Measurements from ENCODE around the gene RNU7-1. TPM values are rescaled to one million over a fixed set of nuclear protein-coding genes. Genes with fewer than 3 reads are reported as not detected.
A peak's percentile ranks its signal among the peaks of the same experiment; 100 is the strongest.

RNU7-1 gene
- total and polyA plus RNA-seq, 2 donors (not counting 1 experiment from before 2014, with no cell fraction given), result not detected

- WGBS (ENCODE audit: insufficient coverage), result under 1% methylated on average over 29 of the region's 66 CpGs
- H3K27ac ChIP-seq (ENCODE audit: low read length in 2 of 2), result peak within 1 kb of the TSS; percentile 69 to 84
Observed at GRCh38 chr12:6927379-6928021, 16.1 kb upstream of the RNU7-1 start, which contains the start of gene ATN1. Gene ATN1, plus strand, starts transcription at chr12:6927959. Its CDS starts 6,043 bp downstream, at chr12:6934002.

More at GRCh38 chr12:6927379-6928021, 16.1 kb upstream of the RNU7-1 start, which contains the start of gene ATN1:
- H3K36me3 ChIP-seq (replicated peaks in 1 of 2; ENCODE audit: control extremely low read depth in 1 of 2, control insufficient read depth in 1 of 2, extremely low read depth in 1 of 2, insufficient read depth in 2 of 2, low read length in 1 of 2), result no peaks in the 10 kb centered on the region
- no peaks in the 10 kb centered on the region for H3K27me3 ChIP-seq (replicated peaks in 1 of 4; ENCODE audit: control extremely low read depth in 1 of 4, control insufficient read depth in 3 of 4, insufficient read depth in 4 of 4, low read length in 3 of 4)
- H3K79me2 ChIP-seq (ENCODE audit: control insufficient read depth, insufficient read depth, low read length), result peaks cover 35% of the 10 kb centered on the region
- Mint-ChIP-seq H3K4me1 (peaks cover 56% of the 10 kb centered on the region), H3K27ac (peak within 1 kb of the TSS; percentile 97), H3K4me3 (peak within 1 kb of the TSS; percentile 88), H3K27me3 (no peaks in the 10 kb centered on the region), H3K9me3 (ENCODE audit: insufficient read depth) (no peaks in the 10 kb centered on the region)
- POLR2A ChIA-PET, result interaction anchor here (0.6 to 6.4 kb wide), 7 partner anchors 9 to 183 kb away, joined by 3 to 37 read pairs (median 5); partner anchors contain the start of genes C12orf57, ENO2 and RNU7-1
- CTCF ChIA-PET, result interaction anchor here (2.9 to 6.2 kb wide), 4 partner anchors 14 to 166 kb away, joined by 9 to 132 read pairs (median 94); partner anchors contain the start of genes C12orf57, C1R, RNU7-1 and SPSB2
- peak within 1 kb of the TSS; percentile 99 for H3K4me2 ChIP-seq (replicated peaks; ENCODE audit: low read depth, low read length, poor library complexity, severe bottlenecking)
- peaks cover 36 to 51% of the 10 kb centered on the region in 2 donors for H3K4me1 ChIP-seq (ENCODE audit: control insufficient read depth in 2 of 2, insufficient read depth in 2 of 2, low read length in 2 of 2)
- DNase-seq, result peak; percentile 71
- no peaks in the 10 kb centered on the region for H4K20me1 ChIP-seq (ENCODE audit: control insufficient read depth, insufficient read depth, low read length, poor library complexity, severe bottlenecking)
- intact Hi-C loops (cut with micrococcal nuclease), result no loop called here
- peak within 1 kb of the TSS; percentile 86 for H3K9ac ChIP-seq (ENCODE audit: low read length)
- H3K4me3 ChIP-seq (ENCODE audit: control extremely low read depth in 1 of 5, extremely low read depth in 1 of 5, insufficient read depth in 1 of 5, low read depth in 2 of 5, low read length in 4 of 5), result peak within 1 kb of the TSS; percentile 15 to 86 (median 83)
- peak within 1 kb of the TSS; percentile 99 for H2AFZ ChIP-seq (ENCODE audit: insufficient read depth, low read depth, low read length, poor library complexity, severe bottlenecking)
- no peak for TF ChIP-seq EZH2 (IDR thresholded peaks at IDR 0.05; ENCODE audit: borderline replicate concordance, insufficient read depth, low read depth, low read length, poor library complexity, severe bottlenecking)
- TF ChIP-seq, protein P1, sequence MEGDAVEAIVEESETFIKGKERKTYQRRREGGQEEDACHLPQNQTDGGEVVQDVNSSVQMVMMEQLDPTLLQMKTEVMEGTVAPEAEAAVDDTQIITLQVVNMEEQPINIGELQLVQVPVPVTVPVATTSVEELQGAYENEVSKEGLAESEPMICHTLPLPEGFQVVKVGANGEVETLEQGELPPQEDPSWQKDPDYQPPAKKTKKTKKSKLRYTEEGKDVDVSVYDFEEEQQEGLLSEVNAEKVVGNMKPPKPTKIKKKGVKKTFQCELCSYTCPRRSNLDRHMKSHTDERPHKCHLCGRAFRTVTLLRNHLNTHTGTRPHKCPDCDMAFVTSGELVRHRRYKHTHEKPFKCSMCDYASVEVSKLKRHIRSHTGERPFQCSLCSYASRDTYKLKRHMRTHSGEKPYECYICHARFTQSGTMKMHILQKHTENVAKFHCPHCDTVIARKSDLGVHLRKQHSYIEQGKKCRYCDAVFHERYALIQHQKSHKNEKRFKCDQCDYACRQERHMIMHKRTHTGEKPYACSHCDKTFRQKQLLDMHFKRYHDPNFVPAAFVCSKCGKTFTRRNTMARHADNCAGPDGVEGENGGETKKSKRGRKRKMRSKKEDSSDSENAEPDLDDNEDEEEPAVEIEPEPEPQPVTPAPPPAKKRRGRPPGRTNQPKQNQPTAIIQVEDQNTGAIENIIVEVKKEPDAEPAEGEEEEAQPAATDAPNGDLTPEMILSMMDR (IDR thresholded peaks at IDR 0.05), result no peak
- H3K9me3 ChIP-seq (ENCODE audit: control extremely low read depth in 1 of 3, control insufficient read depth in 2 of 3, insufficient read depth in 1 of 3, low read length in 2 of 3), result no peaks in the 10 kb centered on the region
- ATAC-seq (ENCODE audit: low read depth), result peak; percentile 44

Measured in B cell (primary cell).